GM18526 (cell line): ENCODE data around the gene SUGCT.

ENCODE experiments used
- POLR2A ChIP-seq: IDR thresholded peaks from 3 replicates; pipeline ENCODE4 v1.6.1; 2011; ENCODE audit not compliant: insufficient read length; ENCODE audit errors: extremely low read depth

SUGCT gene

DNA sequence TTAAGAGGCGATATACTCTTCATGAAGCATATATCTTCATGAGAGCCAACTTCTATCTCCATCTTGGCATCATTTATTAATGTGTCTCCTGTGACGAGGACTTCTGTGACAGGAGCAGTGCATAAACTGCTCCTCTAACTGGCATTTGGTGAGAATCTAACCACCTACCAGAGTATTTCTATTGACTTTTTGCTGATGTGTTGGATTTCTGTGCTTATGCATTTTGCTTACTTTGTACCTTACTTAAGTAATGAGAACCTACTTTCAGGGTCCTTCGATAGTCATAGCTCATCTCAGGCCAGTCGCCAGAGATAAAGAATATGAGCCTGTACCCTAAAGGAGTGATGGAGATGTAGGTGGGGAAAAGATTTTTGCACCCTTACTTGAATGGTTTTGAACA lies 265.7 kb downstream of the SUGCT start:
- no peak for TF ChIP-seq POLR2A

DNA sequence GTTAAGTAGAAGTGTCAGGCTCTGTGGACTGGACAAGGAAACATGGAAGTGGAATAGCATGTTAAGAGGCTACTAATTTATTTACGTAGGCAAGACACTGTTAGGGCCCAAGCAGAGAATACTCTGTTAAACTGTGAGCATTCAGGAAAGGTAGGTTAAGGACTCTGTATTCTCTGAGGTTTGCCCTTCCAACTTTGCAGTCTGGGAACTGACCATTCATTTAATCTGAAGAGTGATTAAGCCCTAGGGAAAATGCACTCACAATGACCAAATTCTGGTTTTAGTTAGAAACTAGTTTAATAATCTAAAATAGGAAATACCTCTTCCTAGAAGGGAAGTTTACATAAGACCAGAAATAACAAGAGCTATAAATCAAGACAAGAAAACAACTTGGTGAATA lies 266.6 kb downstream of the SUGCT start:
- TF ChIP-seq POLR2A = no peak

DNA sequence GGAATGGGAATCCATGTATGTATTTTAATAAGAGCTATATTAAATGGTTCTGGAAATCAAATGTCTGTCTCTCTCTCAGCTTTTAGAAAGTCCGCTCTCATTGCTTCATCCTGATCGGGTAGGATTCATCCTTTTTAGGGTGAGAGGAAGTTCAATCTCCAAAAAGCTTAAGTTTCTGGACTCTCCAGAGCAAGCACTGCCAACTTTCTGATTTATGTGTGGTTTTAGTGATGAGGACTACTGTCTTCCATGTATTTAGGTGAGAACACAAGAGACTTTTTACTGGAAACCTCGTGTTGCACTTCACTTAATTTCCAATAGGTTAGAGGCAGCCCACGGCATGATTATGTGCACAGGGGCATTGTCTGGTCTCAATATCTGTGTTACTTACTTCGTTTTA lies 267.9 kb downstream of the SUGCT start:
- no peak for TF ChIP-seq POLR2A

DNA sequence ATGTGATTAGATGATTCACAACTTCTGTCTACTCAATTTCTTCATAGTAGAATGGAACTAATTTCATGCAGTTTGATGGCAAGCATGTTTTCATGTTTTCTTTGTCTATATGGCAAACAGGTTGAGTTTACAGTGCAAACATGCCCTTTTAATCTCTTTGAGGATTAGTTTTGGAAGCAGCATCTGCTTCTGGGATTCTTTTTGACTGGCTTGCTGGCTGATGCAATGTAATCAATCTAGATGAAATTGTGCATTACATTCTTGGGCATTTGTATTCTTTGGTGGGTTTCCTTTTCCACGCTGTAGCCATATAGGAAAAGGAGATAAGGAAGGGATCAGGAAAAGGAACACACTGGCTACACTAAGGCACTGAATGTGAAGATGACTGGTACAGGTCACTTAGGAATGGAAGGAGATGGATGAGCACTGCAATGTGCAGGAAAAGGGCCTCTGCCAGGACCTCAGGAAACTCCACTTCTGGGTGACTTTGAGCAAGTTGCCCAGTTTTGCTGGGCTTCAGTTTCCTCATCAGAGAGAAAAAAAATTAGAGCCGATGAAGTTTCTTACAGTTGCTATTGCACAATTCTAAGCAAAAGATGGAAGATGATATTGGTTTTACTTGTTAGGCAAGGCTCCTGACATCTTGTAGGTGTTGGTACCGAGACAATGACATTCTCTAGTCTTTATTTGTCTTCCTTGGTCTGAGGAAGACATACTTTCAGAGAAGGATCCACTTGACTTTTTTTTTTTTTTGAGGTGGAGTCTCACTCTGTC lies 269.1 kb downstream of the SUGCT start:
- no peak for TF ChIP-seq POLR2A

DNA sequence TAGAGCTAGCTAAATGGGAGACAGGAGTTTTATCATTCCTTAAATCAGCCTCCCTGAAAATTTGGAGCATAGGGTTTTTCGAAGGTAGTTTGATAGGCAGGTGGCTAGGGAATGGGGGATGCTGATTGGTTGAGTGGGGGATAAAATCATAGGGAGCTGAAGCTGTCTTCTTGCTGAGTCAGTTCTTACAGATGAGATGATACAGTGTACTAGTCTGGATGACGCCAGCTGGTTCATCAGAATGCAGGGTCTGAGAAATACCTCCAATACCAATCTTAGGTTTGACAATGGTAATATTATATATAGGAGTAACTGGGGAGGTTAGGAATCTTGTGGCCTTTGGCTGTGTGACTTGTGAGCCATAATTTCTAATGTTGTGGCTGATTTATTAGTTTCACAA lies 271.2 kb downstream of the SUGCT start:
- TF ChIP-seq POLR2A = no peak

DNA sequence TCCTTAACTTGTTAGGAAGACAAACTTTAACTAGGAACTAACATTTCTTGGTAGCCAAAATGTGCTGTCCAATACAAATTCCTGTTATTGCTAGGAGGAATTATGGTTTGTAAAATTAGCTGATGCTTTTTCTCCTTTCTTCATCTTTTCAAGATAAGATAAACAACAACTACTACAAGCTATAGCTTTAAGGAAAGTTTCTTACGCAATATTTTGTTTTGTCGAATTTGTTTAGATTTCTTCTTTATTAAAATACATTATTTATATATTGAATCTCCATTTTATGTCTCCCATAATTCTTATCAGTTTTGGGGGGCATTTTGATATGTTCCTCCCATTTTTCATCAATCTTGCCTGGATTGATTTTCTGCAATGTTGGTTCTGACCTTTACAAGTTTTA lies 277.5 kb downstream of the SUGCT start:
- TF ChIP-seq POLR2A = no peak

DNA sequence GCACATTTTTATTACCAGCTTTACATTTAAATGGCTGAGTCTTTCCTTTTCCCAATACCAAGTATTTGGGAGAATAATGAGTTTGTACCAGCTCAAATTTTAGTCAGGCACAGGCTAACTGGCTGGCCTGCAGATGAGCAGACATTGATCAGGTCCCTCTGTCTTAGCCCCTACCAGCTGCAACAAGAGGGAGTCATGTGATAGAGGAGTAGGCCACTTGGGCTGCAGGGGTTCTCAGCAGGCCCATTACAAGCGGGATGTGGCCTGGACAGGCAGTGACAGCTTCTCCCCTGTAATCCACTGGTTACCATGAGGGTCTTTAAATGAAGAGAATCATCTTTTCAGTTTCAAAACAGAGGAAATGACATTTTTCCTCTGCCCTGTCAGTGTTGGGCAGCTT lies 283.6 kb downstream of the SUGCT start:
- no peak for TF ChIP-seq POLR2A

DNA sequence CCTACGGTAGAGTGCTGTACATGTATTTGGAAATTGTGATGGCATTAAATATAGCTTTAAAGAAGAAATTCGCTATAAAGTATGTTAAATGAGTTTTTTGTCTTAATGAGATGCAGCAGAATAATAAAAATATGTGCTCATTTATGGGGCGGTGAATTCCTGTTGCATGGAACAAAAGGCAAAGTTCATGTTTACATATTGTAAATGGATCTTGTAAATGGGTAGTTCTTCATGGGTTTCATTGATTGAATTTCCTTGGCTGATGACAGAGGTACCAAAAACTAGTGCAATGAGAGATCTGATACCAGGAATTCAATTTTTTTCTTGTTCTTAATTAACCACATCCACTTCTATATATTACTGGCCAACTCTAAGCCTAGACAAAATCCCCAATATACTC lies 284.2 kb downstream of the SUGCT start:
- TF ChIP-seq POLR2A = no peak

DNA sequence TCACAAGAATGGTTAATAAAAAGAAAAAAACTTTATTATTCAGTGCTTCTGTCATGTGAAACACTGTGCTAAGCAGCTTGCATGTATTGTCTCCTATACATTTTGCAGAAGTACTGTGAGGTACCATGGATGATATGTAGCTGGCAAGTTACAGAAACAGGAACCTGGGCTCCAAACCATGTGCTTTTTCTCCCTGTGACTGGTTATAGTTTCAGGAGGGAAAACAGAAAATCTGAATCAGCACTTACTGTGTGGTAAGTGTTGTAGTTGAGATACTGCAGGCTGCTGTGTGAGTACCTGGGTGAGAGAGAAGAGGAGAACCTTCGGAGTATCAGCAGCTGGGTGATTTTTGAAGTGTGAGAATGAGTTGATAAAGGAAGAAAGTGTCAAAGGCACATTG lies 285.0 kb downstream of the SUGCT start:
- no peak for TF ChIP-seq POLR2A

DNA sequence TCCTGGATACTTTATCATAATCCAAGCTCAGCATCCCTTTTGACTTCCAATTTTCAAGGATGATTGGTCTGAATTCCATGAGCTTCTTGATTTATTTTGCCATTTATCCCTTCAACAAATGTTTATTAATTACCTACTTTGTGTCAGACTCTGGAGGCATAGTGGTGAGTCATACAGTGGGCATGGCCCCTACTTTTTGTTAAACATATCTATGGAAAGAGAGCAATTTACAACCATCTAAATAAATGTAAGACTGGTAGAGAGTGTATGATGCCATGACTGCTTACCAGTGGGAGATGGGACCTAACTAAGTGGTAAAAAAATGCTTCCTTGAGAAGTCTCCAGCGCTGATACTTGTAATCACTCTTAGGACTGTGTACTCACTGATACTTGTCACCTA lies 286.6 kb downstream of the SUGCT start:
- TF ChIP-seq POLR2A = no peak

DNA sequence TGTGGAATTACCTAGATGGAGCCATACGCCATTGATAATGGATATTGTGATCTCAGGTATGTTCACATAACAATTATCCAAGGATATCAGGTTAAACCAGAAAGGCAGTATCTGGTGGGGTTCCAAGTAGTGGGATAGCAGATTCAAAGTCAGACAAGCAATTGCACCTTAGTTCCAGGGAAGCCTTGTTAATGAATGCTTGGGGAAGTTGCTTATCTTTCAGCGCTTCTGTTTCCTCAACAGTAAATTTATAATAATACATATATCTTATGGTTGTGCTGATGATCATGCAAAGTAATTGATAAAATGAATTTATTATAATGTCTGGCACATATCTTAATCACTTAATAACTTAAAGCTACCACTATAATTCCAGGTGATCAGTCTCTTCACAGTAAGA lies 290.9 kb downstream of the SUGCT start:
- no peak for TF ChIP-seq POLR2A

DNA sequence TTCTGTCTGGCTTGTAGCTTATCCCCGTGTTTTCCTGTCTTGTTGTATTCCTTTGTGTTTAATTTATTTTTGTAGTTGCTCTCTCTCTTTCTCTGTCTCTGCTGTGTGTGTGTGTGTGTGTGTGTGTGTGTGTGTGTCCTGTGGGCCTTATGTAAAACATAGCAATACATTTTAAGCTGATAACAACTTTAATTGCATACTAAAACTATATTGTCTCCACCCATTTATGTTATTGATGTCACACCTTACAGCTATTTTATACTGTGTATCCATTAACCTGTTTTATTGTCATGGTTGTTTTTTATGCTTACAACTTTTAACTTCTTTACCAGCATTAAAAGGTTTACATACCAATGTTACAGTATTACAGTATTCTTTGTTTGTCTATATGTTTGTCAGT lies 293.6 kb downstream of the SUGCT start:
- no peak for TF ChIP-seq POLR2A

DNA sequence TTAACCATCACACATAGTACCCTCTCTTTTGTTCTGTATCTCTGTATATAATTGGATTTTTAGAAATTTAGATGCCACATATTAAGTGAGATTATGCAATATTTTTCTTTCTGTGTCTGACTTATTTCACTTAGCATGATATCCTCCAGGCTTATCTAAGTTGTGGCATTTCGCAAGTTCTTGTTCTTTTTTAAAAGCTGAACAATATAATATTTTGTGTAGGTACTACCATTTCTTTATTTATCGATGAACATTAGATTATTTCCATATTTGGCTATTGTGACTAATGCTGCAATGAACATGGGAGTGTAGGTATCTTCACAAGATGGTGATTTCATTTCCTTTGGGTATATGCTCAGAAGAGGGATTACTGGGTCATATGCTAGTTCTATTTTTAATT lies 295.0 kb downstream of the SUGCT start:
- no peak for TF ChIP-seq POLR2A

DNA sequence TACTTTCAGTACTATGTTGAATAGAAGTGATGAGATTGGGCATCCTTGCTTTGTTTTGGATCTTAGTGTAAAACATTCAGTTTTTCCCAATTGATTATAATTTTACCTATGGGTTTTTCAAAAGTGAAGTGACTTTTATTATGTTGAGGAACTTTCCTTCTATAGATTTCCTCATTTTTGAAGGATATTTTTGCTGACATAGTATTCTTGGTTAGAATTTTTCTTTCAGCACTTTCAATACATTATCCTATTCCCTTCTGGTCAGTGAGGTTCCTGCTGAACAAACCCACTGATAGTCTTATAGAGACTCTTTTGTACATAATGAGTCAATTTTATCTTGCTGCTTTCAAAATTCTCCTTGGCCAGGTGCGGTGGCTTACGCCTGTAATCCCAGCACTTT lies 297.2 kb downstream of the SUGCT start:
- TF ChIP-seq POLR2A = no peak

DNA sequence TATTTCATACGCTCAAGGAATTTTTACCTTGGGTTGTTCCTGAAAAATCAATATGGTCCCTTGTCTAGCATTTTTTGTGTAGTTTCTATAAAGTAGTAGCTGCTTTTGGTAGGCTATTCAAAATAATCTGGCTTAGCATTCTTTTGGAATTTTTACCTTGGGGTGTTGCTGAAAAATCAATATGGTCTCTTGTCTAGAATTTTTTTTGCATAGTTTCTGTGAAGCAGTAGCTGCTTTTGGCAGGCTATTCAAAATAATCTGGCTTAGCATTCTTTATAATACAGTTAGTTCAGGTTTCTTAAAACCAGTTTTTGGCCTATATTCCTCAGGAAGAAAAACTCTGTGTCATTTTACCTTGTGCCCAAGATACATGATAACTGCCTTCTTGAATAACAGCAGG lies 301.9 kb downstream of the SUGCT start:
- no peak for TF ChIP-seq POLR2A

DNA sequence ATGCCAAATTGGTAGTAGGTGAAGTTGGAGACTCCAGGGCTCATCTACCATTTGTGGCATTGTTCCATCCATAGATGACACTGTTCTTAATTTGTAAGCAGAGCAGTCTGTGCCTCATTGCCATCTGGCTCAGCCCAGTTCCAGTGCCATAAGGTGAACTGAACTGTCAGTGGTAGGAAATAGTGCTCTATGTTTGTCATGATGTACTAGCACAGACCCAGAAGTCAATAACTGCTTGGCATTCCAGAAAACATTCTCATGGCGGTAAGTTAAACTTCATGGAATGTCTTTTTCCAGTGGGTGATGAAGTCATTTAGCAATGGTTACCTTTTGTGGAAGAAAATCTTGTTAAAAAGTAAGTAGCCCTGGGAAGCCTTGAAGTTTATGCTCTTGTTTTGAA lies 302.7 kb downstream of the SUGCT start:
- TF ChIP-seq POLR2A = no peak

DNA sequence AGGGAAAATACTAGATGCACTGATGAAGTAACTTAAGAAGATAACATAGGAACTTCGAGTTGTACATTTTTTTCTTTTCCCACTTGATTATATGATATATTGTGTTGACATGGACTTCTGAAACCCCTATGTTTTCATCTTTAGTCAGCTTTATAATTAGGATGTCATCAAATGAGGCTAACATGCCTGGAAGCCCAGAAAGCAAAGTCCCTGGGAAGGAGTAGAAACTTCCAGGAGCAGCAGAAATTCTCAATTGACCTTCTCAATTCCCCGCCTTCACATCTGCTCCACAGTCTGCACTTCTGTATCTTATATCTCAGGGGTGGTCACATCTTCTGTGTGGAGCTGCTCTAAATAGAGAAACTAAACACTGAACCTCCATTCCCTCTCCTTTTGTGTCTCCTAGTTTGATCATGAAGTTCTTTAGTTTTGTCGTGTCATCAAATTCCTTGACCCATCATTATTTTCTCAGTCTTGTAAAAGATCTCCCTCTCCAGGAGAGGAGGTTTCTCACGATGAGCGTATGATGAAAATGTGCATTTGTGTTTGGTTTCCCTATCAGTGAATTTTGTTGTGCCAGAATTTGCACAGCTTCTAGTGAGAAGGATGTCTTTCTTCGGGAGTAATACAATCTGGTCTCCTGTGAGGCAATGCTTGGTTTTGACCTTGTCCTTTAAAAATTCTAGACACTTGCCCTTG lies 303.3 kb downstream of the SUGCT start:
- no peak for TF ChIP-seq POLR2A

DNA sequence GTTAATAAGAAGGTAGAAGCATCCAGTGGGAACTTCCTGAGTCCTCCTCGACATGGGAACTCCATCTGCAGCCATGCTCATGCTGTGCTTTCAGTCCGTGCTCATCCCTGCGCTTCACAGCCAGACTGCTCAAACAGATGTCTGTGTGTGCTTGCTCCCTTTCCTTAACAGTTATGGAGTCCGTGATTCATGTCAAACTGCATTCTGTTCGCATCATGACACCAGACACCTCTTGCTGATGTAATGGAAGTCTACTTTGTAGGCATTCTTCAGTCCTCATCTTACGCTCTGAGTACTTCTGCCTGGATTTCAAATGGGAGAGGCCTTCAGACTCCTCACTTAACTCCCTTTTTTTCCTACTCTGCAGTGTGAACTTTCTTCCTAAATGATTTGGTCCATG lies 304.9 kb downstream of the SUGCT start:
- no peak for TF ChIP-seq POLR2A

DNA sequence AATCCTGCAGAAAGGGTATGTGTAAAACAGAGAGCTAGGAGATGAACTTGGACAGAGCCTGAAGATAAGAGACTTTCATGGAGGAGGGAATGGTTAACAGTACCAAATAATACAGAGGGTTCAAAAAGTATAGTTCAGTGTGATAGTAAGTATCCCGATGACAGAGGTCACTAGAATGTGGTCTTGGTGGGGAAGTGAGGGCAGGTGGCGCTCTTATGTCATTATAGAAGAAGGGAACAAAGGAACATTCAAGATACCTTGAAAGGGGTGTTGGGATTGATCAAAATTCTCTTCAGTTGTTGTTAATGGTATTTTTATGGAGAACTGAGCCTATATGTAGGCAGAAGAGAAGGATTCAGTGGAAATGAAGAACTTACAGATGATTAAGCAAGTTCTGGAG lies 312.5 kb downstream of the SUGCT start:
- no peak for TF ChIP-seq POLR2A
